GM12873 (cell line): ENCODE measurements around the gene CNIH1.

Source experiments
- CTCF ChIP-seq: IDR thresholded peaks from 2 replicates; pipeline ENCODE4 v1.5.1; 2012; ENCODE audit warnings: low read depth, mild to moderate bottlenecking, moderate library complexity, low read length, control low read depth; ENCODE audit not compliant: insufficient read depth; ENCODE audit errors: missing control alignments

CNIH1 gene

GRCh38 chr14:54440873-54441868 lies at the start of gene CNIH1:
CNIH1 (minus strand) TSS chr14:54441374; CDS start chr14:54441327, 47 bp downstream.
- TF ChIP-seq CTCF = peak; percentile 92

- TF ChIP-seq CTCF = no peak
Measured at GRCh38 chr14:54490445-54491175, 49.4 kb upstream of the CNIH1 start.

GRCh38 chr14:54489731-54490444 lies 48.7 kb upstream of the CNIH1 start:
- no peak for TF ChIP-seq CTCF

- TF ChIP-seq CTCF = no peak
Measured at GRCh38 chr14:54489318-54489683, 48.1 kb upstream of the CNIH1 start.

GRCh38 chr14:54488646-54489317 lies 47.6 kb upstream of the CNIH1 start, which contains the start of gene GMFB:
GMFB (minus strand) TSS chr14:54488980; CDS start chr14:54488927, 53 bp downstream.
- TF ChIP-seq CTCF = peak; percentile 39

GRCh38 chr14:54488318-54488645 lies 47.1 kb upstream of the CNIH1 start:
- peak; percentile 31 for TF ChIP-seq CTCF
